Suprapubic skin (tissue), 4 donors: Measurements from ENCODE around the gene HACD1. TPM values are rescaled to one million over a fixed set of nuclear protein-coding genes. Genes with fewer than 3 reads are reported as not detected.
"Not testable (repeated sequence)": the region's sequence is repeated elsewhere in the genome, so short reads cannot be mapped to it uniquely, and the experiment has no call there.

ENCODE experiments used
- DNase-seq, 2 donors: peaks; one replicate each; pipeline ENCODE4 v3.0.0-alpha.2; 2019; ENCODE audit warnings: low spot score in 2 of 2
- H3K27ac ChIP-seq: fragments of 200-600 bp; sonication (generic); one replicate; pipeline ENCODE4 v1.5.1; 2019
- H3K27me3 ChIP-seq: fragments of 200-600 bp; sonication (generic); one replicate; pipeline ENCODE4 v1.5.1; 2019
- H3K36me3 ChIP-seq: fragments of 200-600 bp; sonication (generic); one replicate; pipeline ENCODE4 v1.5.1; 2019
- H3K4me1 ChIP-seq: fragments of 200-600 bp; sonication (generic); one replicate; pipeline ENCODE4 v1.5.1; 2019
- H3K4me3 ChIP-seq: fragments of 200-600 bp; sonication (generic); one replicate; pipeline ENCODE4 v1.5.1; 2019; ENCODE audit warnings: mild to moderate bottlenecking
- H3K9me3 ChIP-seq: fragments of 200-600 bp; sonication (generic); one replicate; pipeline ENCODE4 v1.5.1; 2019
- CTCF ChIP-seq, 2 donors: fragments of 200-600 bp in 1 of 2; fragments of 450-650 bp in 1 of 2; sonication (generic) in 1 of 2; IDR thresholded peaks; one replicate each; pipeline ENCODE4 v1.5.1; 2016 to 2019; ENCODE audit warnings: antibody characterized with exemption in 2 of 2, mild to moderate bottlenecking in 1 of 2, moderate library complexity in 1 of 2
- EP300 ChIP-seq: sonication (generic); formaldehyde crosslinking; IDR thresholded peaks from one replicate; pipeline ENCODE4 v1.6.1; 2017; ENCODE audit warnings: antibody characterized with exemption
- POLR2A ChIP-seq, 2 donors: fragments of 450-650 bp; IDR thresholded peaks; one replicate each; pipeline ENCODE4 v1.6.1; 2017; ENCODE audit warnings: antibody characterized with exemption in 2 of 2, mild to moderate bottlenecking in 2 of 2, moderate library complexity in 2 of 2
- POLR2AphosphoS5 ChIP-seq, 3 donors: sonication (generic); formaldehyde crosslinking; IDR thresholded peaks; one replicate each; pipeline ENCODE4 v1.6.1; 2017; ENCODE audit warnings: antibody characterized with exemption in 3 of 3
- WGBS: methylation state at CpG from one replicate; pipeline ENCODE4 v1.1.5; 2018; 5-methylcytosine and 5-hydroxymethylcytosine counted together
- total RNA-seq, 4 donors: library from RNA; depleted of rRNA; stranded (reverse); fragments of >200 nt; gene quantifications; one replicate each; pipeline ENCODE4 v1.1.0, GENCODE V29; 2016

Gene HACD1
- total RNA-seq, 4 donors from 2014 or later, result 0.53 to 11.5 (median 3.7) TPM

- H3K4me3 ChIP-seq, result no peak overlapping the region
- no peaks in the 10 kb centered on the region for H3K4me1 ChIP-seq
- WGBS, result 76% methylated on average over 6 of the region's 6 CpGs
- no peak overlapping the region for H3K27ac ChIP-seq
- H3K36me3 ChIP-seq, result no peaks in the 10 kb centered on the region
- no peaks in the 10 kb centered on the region for H3K9me3 ChIP-seq
- no peak for DNase-seq
- TF ChIP-seq EP300 (no peak), POLR2A (IDR thresholded peaks at IDR 0.05) (no peak), CTCF (IDR thresholded peaks at IDR 0.05) (no peak), POLR2AphosphoS5 (IDR thresholded peaks at IDR 0.05) (no peak)
- no peaks in the 10 kb centered on the region for H3K27me3 ChIP-seq
These were observed 11.2 kb downstream of the HACD1 start for GRCh38 chr10:17605936-17606335.

GRCh38 chr10:17599089-17599488 is 18.1 kb downstream of the HACD1 start:
- no peaks in the 10 kb centered on the region for H3K4me1 ChIP-seq
- no peaks in the 10 kb centered on the region for H3K36me3 ChIP-seq
- no peaks in the 10 kb centered on the region for H3K9me3 ChIP-seq
- no peaks in the 10 kb centered on the region for H3K27me3 ChIP-seq
- no peak for DNase-seq
- no peak overlapping the region for H3K27ac ChIP-seq
- TF ChIP-seq POLR2AphosphoS5 (IDR thresholded peaks at IDR 0.05) (no peak), POLR2A (IDR thresholded peaks at IDR 0.05) (no peak), CTCF (IDR thresholded peaks at IDR 0.05) (no peak), EP300 (no peak)
- WGBS, result 47% methylated on average over 8 of the region's 8 CpGs
- H3K4me3 ChIP-seq, result no peak overlapping the region

- TF ChIP-seq CTCF (IDR thresholded peaks at IDR 0.05) (no peak), POLR2AphosphoS5 (IDR thresholded peaks at IDR 0.05) (no peak), EP300 (no peak), POLR2A (IDR thresholded peaks at IDR 0.05) (no peak)
- Histone ChIP-seq H3K4me3 (no peak overlapping the region), H3K27ac (no peak overlapping the region), H3K27me3 (no peaks in the 10 kb centered on the region), H3K9me3 (no peaks in the 10 kb centered on the region), H3K4me1 (no peaks in the 10 kb centered on the region), H3K36me3 (no peaks in the 10 kb centered on the region)
- 79% methylated on average over 3 of the region's 3 CpGs for WGBS
- no peak for DNase-seq
These were observed 19.8 kb downstream of the HACD1 start for GRCh38 chr10:17597386-17597785.

- DNase-seq, result no peak
- H3K4me1 ChIP-seq, result no peaks in the 10 kb centered on the region
- no peaks in the 10 kb centered on the region for H3K27me3 ChIP-seq
- no peak overlapping the region for H3K27ac ChIP-seq
- no peak overlapping the region for H3K4me3 ChIP-seq
- TF ChIP-seq POLR2AphosphoS5 (IDR thresholded peaks at IDR 0.05), result no peak
- no peaks in the 10 kb centered on the region for H3K36me3 ChIP-seq
- 84% methylated on average over 6 of the region's 6 CpGs for WGBS
- no peaks in the 10 kb centered on the region for H3K9me3 ChIP-seq
These were observed 26.1 kb downstream of the HACD1 start for GRCh38 chr10:17590969-17591645.

- 77% methylated on average over 1 of the region's 1 CpG for WGBS
- DNase-seq, H3K36me3 ChIP-seq, H3K9me3 ChIP-seq, H3K4me1 ChIP-seq, H3K27me3 ChIP-seq, H3K27ac ChIP-seq, H3K4me3 ChIP-seq: not testable (repeated sequence)
These were observed 27.9 kb downstream of the HACD1 start for GRCh38 chr10:17589316-17589715.

GRCh38 chr10:17588420-17588819 is 28.8 kb downstream of the HACD1 start:
- Histone ChIP-seq H3K27me3 (no peaks in the 10 kb centered on the region), H3K9me3 (no peaks in the 10 kb centered on the region), H3K36me3 (no peaks in the 10 kb centered on the region), H3K4me1 (no peaks in the 10 kb centered on the region), H3K27ac (no peak overlapping the region), H3K4me3 (no peak overlapping the region)
- 79% methylated on average over 2 of the region's 2 CpGs for WGBS
- TF ChIP-seq POLR2AphosphoS5 (IDR thresholded peaks at IDR 0.05), result no peak
- TF ChIP-seq EP300, result no peak
- no peak for TF ChIP-seq POLR2A (IDR thresholded peaks at IDR 0.05)
- TF ChIP-seq CTCF (IDR thresholded peaks at IDR 0.05), result no peak
- no peak for DNase-seq

- WGBS, result 84% methylated on average over 6 of the region's 6 CpGs
- H3K4me3 ChIP-seq, result not testable (repeated sequence)
These were observed 29.9 kb downstream of the HACD1 start for GRCh38 chr10:17587321-17587720.

More at GRCh38 chr10:17587321-17587720, 29.9 kb downstream of the HACD1 start:
- not testable (repeated sequence) for H3K4me1 ChIP-seq, H3K9me3 ChIP-seq, DNase-seq, H3K27ac ChIP-seq, H3K36me3 ChIP-seq, H3K27me3 ChIP-seq
